GM19467 (cell line): Measurements from ENCODE around the gene CAMK4.

ENCODE experiments used
- ATAC-seq: cut with Tn5 transposase; IDR thresholded peaks from one replicate; pipeline ENCODE4 v1.9.1; 2021; ENCODE audit warnings: mild to moderate bottlenecking, moderate library complexity; ENCODE audit not compliant: unreplicated experiment

The CAMK4 gene

DNA sequence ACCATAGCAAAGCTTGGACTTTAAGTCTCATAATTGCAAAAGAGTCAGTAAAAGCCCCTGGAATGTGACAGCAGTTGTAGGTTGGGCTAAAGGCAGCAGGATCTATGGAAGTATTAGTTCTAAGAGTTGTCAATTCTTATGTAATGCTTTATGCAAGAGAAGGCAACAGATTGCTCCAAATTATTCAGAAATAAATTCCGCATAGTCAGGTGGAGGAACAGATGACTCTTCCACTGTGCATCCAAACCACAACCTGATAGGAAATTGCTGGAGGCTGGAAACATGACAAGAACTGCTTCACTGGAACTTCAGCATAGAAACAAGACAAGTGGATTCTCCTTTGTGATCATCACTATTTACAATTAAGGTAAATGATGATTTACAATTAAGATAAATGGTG lies 187.1 kb downstream of the CAMK4 start:
- ATAC-seq: no peak

DNA sequence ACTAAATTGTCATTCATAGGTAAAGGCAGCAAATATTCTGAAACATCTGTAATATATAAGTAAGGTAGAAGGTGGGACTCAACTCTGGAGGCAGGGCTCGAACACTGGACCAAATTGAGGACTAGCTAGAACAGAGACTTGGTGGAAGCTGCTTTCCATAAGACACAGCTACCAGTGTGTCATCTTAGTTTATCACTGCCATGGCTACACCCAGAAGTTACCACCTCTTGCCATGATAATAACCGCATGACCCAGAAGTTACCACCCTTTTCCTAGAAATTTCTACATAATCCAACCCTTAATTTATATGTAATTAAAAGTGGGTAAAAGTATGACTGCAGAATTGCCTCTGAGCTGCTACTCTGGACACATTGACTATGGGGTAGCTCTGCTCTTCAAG lies 188.4 kb downstream of the CAMK4 start:
- ATAC-seq: no peak

DNA sequence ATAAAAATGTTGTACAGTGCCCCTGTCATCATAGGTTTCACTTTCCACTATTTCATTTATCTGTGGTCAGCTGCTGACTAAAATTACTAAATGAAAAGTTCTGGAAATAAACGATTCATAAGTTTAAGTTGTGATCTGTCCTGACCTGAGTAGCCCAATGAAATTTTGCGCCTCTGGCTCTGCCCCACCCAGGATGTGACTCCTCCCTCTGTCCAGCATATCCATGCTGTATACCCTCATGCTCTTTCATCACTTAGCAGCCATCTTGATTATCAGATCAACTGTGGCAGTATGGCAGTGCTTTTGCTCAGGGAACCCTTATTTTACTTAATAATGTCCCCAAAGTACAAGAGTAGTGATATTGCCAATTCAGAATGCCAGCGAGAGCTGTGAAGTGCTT lies 190.9 kb downstream of the CAMK4 start:
- no peak for ATAC-seq

GRCh38 chr5:111422245-111422644 lies 198.1 kb downstream of the CAMK4 start:
- ATAC-seq: no peak

DNA sequence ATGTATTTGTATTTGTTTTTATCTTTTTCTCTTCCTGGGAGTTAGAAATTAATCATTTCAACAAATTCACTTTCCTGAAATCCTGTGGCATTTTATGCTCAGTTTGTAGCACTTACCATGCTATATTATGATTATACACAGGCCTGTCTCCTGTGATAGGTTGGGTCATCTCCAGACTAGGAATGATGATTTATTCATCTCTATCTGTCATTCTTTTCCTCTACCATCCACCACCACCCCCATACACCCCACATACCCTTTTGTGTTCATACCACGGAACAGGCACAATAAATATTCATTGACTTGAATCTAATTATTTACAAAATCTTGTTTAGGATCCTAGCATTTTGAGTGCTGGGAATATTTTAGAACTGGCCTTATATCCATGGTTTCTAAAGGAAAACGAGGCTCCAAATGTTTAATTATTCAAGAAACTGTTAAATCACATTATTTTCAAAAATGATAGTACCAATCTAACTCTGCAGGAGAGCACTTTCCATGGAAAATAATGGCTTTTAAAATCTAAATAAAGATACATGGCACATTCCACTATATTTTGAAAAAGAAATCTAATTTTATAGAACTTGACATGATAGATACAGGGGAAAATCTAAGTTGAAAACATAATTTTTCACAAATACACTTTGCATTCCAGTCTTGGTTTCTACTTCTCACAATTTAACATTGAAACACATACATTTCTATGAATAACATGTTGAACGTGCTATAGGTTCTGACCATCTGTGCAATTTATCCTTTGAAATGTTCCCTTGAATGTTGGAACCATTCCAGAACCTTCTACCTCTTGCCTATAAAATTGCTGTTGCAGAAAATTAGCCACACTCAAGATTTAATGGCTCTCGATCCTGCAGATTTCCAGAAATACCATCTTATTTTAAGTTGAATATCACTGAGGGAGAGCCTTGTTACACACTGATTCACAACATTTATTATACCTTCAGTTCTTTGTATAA lies 198.8 kb downstream of the CAMK4 start:
- ATAC-seq: no peak

DNA sequence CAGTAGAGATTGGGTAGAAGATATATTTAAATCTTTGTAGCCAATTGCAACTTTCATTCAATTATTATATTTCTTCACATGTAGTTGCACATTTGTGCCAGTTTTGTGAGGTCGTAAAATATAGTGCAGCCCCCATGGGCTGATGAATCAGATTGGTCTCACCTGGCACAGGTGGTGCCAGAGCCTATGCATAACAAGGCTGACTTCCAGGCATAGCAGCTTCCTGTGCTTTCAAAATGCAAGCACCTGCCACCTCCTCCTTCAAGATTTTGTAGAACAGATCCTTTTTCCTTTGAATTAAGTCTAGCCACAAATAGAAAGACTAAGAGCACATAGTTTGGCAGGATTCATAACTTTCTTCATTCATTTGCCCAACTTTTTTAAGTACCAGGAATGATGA lies 201.0 kb downstream of the CAMK4 start:
- no peak for ATAC-seq

- no peak for ATAC-seq
Measured at GRCh38 chr5:111427762-111428161, 203.6 kb downstream of the CAMK4 start.

- ATAC-seq: no peak
Measured at GRCh38 chr5:111432883-111433536, 208.8 kb downstream of the CAMK4 start.

DNA sequence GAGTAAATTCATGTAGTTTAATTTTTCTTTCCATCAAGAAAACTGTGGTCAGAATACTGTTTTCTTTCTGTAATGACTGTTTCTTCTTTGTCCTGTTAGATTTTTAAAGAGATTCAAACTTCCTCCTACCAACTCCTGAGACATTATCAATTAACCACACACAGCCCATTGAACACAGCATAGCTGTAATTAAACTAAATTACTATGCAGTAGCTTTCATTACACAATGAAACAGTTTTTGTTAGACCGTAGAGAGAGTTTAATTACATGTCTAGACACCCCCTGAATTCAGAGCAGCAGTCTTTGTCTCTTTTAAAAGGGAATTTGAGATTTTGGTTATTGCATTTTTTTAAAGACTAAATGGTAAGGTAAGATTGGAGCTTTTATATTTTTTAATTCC lies 210.6 kb downstream of the CAMK4 start:
- no peak for ATAC-seq

GRCh38 chr5:111439473-111440075 lies 215.4 kb downstream of the CAMK4 start:
- no peak for ATAC-seq

GRCh38 chr5:111447099-111447498 lies 222.9 kb downstream of the CAMK4 start:
- no peak for ATAC-seq

- ATAC-seq: no peak
Measured at GRCh38 chr5:111447822-111448221, 223.6 kb downstream of the CAMK4 start.

GRCh38 chr5:111453295-111453694 lies 229.1 kb downstream of the CAMK4 start:
- no peak for ATAC-seq

- ATAC-seq: no peak
Measured at GRCh38 chr5:111453747-111454146, 229.6 kb downstream of the CAMK4 start.

- ATAC-seq: no peak
Measured at GRCh38 chr5:111454198-111454622, 230.0 kb downstream of the CAMK4 start.

- no peak for ATAC-seq
Measured at GRCh38 chr5:111454776-111455175, 230.6 kb downstream of the CAMK4 start.

DNA sequence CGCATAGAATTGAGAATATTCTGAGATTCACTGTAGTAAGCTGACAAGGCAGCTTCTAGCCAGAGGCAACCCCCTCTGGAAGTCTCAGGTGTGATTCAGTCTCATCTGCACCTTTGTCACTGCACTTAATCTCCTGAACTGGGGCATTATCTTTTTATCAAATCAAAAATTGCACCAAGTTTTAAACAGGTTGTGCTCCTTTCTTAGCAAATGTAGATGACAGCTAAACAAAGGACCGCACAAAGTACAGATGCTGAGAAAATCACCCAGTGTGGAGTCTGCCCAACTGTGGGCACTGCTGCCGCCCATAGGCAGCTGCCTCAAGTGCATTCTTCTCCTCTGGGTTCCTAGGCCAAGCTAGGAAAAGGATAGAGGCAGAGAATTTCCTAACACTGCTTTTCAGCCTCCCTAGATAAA lies 237.1 kb downstream of the CAMK4 start:
- no peak for ATAC-seq

DNA sequence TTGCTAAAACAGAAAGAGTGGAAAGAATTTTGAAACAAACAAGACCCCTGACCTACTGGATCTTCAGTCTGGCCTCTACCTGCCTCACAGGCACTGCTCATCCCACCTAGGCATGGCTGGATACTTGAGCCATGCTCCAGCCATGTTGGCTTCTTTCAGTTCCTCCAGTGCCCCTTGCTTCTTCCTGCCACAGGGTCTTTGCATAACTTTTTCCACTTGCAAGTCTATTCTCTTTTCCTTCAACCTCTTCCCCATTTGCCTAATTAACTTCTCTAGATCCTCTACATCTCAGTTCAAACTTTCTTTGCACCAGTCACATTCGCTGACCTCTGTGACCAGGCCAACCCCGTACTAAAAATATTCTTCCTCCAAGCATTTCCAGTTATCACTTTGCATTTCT lies 237.8 kb downstream of the CAMK4 start:
- no peak for ATAC-seq

- no peak for ATAC-seq
Measured at GRCh38 chr5:111463311-111463710, 239.1 kb downstream of the CAMK4 start.

GRCh38 chr5:111469293-111469896 lies 245.2 kb downstream of the CAMK4 start:
- ATAC-seq: no peak

DNA sequence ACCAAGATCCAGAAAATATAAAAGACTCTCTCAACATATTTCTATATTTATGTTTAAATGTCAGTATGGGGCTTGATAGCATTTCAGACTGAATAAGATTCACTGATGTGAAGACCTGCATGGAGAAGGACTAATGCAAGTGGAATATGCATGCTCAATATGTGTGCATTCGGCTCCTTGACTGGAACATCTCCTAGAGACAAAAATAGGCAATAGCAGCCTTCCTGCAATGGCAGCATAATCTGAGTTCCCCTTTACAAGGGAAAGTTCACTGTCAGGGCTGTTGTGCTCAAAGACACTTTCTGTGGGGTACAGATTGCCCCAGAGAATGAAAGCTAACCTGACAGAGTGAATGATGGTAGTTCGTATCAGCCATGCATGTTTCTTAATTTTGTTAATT lies 245.7 kb downstream of the CAMK4 start:
- ATAC-seq: no peak
